Ovary (tissue), 9 donors: Measurements from ENCODE around the gene PDE1A. TPM values are rescaled to one million over a fixed set of nuclear protein-coding genes. Genes with fewer than 3 reads are reported as not detected.

Experiments used
- DNase-seq, 5 donors: peaks; one replicate each; pipeline ENCODE4 v3.0.0-alpha.2; 2019 to 2020
- H3K27ac ChIP-seq, 2 donors: fragments of 200-600 bp; one replicate each; pipeline versions ENCODE4 v1.5.1 to v1.8.0; 2019 to 2022
- H3K27me3 ChIP-seq: fragments of 200-600 bp; one replicate; pipeline ENCODE4 v1.8.0; 2022
- H3K36me3 ChIP-seq: fragments of 200-600 bp; sonication (generic); one replicate; pipeline ENCODE4 v1.5.1; 2019
- H3K4me1 ChIP-seq: one replicate; pipeline ENCODE4 v1.8.1; 2013; ENCODE audit warnings: mild to moderate bottlenecking, moderate library complexity; ENCODE audit not compliant: insufficient read depth
- H3K4me3 ChIP-seq: fragments of 200-600 bp; sonication (generic); one replicate; pipeline ENCODE4 v1.5.1; 2017
- H3K9me3 ChIP-seq, 2 donors: fragments of 200-600 bp in 1 of 2; sonication (generic) in 1 of 2; one replicate each; pipeline versions ENCODE4 v1.5.1 to v1.8.1; 2013 to 2019; ENCODE audit warnings: mild to moderate bottlenecking in 1 of 2, moderate library complexity in 1 of 2
- CTCF ChIP-seq, 3 donors: fragments of 450-650 bp in 2 of 3; fragments of 200-600 bp in 1 of 3; IDR thresholded peaks; one replicate each; pipeline versions ENCODE4 v1.5.1 to v1.8.0; 2016 to 2022; ENCODE audit warnings: antibody characterized with exemption in 3 of 3, mild to moderate bottlenecking in 1 of 3
- EP300 ChIP-seq: sonication (generic); formaldehyde crosslinking; IDR thresholded peaks from one replicate; pipeline ENCODE4 v1.6.1; 2017; ENCODE audit warnings: antibody characterized with exemption
- POLR2A ChIP-seq: fragments of 450-650 bp; IDR thresholded peaks from one replicate; pipeline ENCODE4 v1.6.1; 2017; ENCODE audit warnings: antibody characterized with exemption, mild to moderate bottlenecking, moderate library complexity
- WGBS, 3 donors: extraction: QIAGEN DNeasy Blood & Tissue Kit in 1 of 3; methylation state at CpG; one replicate each; pipeline versions ENCODE4 v1.1.5 to v1.1.7; 2013 to 2017; 5-methylcytosine and 5-hydroxymethylcytosine counted together
- intact Hi-C, 4 donors: fragments of 100-400 bp; cut with DNase I; formaldehyde crosslinking; loops; one replicate each; pipeline versions ENCODE4 v1.11.0 to v1.15.1; 2022 to 2023
- polyA plus RNA-seq, 2 donors: library from polyadenylated mRNA; stranded (reverse); fragments of 200-250 nt in 1 of 2; fragments of 350-450 nt in 1 of 2; fragmentation: Illumina TruSeq in 1 of 2; extraction: RNeasy Lipid Tissue Mini Kit (QIAGEN cat#74804) in 1 of 2; gene quantifications; one replicate each; pipeline ENCODE4 v1.2.3, GENCODE V29; 2013 to 2014
- total RNA-seq, 7 donors: library from RNA; depleted of rRNA in 2 of 7; stranded (reverse); fragments of >200 nt in 2 of 7; fragmentation: NEBNext Ultra II Directional in 3 of 7; extraction: Animal tissue kit (Norgen Biotek cat#: 25700) in 3 of 7; gene quantifications; one replicate each; pipeline versions ENCODE4 v1.1.0 to v1.2.4, GENCODE V29; 2016 to 2023
- donor health status: DM: no; HTN: no; CAD: no; lungs with moderate emphysema.
- donor health status: DM: no; HTN: no; CAD: no.
- donor health status: Bipolar disorder and iron deficiency.
- donor health status: DM: yes; HTN: yes; CAD: no.
- donor health status: DM: no; HTN: no; CAD: no.
- donor health status: DM: yes; HTN: yes; CAD: no.

Gene PDE1A
- total and polyA plus RNA-seq, 9 donors: 2.9 to 17.8 (median 8.4) TPM

- Histone ChIP-seq H3K4me3 (no peak overlapping the region), H3K27me3 (no peaks in the 10 kb centered on the region), H3K4me1 (no peaks in the 10 kb centered on the region), H3K9me3 (no peaks in the 10 kb centered on the region), H3K27ac (no peak overlapping the region), H3K36me3 (no peaks in the 10 kb centered on the region)
- DNase-seq: no peak
- intact Hi-C loops: no loop called here
- TF ChIP-seq POLR2A: no peak
- no peak for TF ChIP-seq CTCF (IDR thresholded peaks at IDR 0.05)
- TF ChIP-seq EP300: no peak
- WGBS, 3 donors: 81 to 89% (median 88%) methylated on average over 3 of the region's 3 CpGs
Measured at GRCh38 chr2:182422864-182423263, 4.0 kb downstream of the PDE1A start.

GRCh38 chr2:182420669-182421068 lies 6.2 kb downstream of the PDE1A start:
- DNase-seq: no peak
- Histone ChIP-seq H3K36me3 (no peaks in the 10 kb centered on the region), H3K4me3 (no peak overlapping the region), H3K27me3 (no peaks in the 10 kb centered on the region), H3K4me1 (no peaks in the 10 kb centered on the region), H3K27ac (no peak overlapping the region), H3K9me3 (no peaks in the 10 kb centered on the region)
- TF ChIP-seq POLR2A (no peak), EP300 (no peak), CTCF (IDR thresholded peaks at IDR 0.05) (no peak)
- 61 to 84% (median 75%) methylated on average over 5 of the region's 5 CpGs for WGBS, 3 donors
- intact Hi-C loops: no loop called here

GRCh38 chr2:182416861-182417260 lies 10.0 kb downstream of the PDE1A start:
- 91 to 96% (median 93%) methylated on average over 5 of the region's 5 CpGs for WGBS, 3 donors
- DNase-seq: no peak
- intact Hi-C loops: no loop called here
- no peaks in the 10 kb centered on the region for H3K4me1 ChIP-seq
- no peaks in the 10 kb centered on the region for H3K9me3 ChIP-seq
- H3K27ac ChIP-seq: no peak overlapping the region
- no peaks in the 10 kb centered on the region for H3K36me3 ChIP-seq
- no peak for TF ChIP-seq POLR2A
- no peak for TF ChIP-seq CTCF (IDR thresholded peaks at IDR 0.05)
- no peak for TF ChIP-seq EP300
- H3K27me3 ChIP-seq: no peaks in the 10 kb centered on the region
- no peak overlapping the region for H3K4me3 ChIP-seq

- Histone ChIP-seq H3K9me3 (no peaks in the 10 kb centered on the region), H3K4me3 (no peak overlapping the region), H3K27ac (no peak overlapping the region), H3K36me3 (no peaks in the 10 kb centered on the region), H3K27me3 (no peaks in the 10 kb centered on the region), H3K4me1 (no peaks in the 10 kb centered on the region)
- TF ChIP-seq CTCF (IDR thresholded peaks at IDR 0.05) (no peak), POLR2A (no peak), EP300 (no peak)
- 81 to 86% (median 81%) methylated on average over 4 of the region's 4 CpGs for WGBS, 3 donors
- DNase-seq: no peak
- intact Hi-C loops: no loop called here
Measured at GRCh38 chr2:182416191-182416590, 10.6 kb downstream of the PDE1A start.

- TF ChIP-seq EP300: no peak
- TF ChIP-seq CTCF (IDR thresholded peaks at IDR 0.05): no peak
- no peak for TF ChIP-seq POLR2A
- no peak overlapping the region for H3K27ac ChIP-seq
- no peaks in the 10 kb centered on the region for H3K9me3 ChIP-seq
- no peaks in the 10 kb centered on the region for H3K4me1 ChIP-seq
- no peak for DNase-seq
- intact Hi-C loops: no loop called here
- H3K36me3 ChIP-seq: no peaks in the 10 kb centered on the region
- 80 to 86% (median 81%) methylated on average over 1 of the region's 1 CpG for WGBS, 3 donors
- H3K4me3 ChIP-seq: no peak overlapping the region
- no peaks in the 10 kb centered on the region for H3K27me3 ChIP-seq
Measured at GRCh38 chr2:182415771-182416170, 11.1 kb downstream of the PDE1A start.
